ENCODE results near the gene EPHB2. TPM values are rescaled to one million over a fixed set of nuclear protein-coding genes. Genes with fewer than 3 reads are reported as not detected.

Gene EPHB2
- total and polyA plus RNA-seq, 2 donors from 2014 or later: 3.0 to 9.5 TPM

DNA sequence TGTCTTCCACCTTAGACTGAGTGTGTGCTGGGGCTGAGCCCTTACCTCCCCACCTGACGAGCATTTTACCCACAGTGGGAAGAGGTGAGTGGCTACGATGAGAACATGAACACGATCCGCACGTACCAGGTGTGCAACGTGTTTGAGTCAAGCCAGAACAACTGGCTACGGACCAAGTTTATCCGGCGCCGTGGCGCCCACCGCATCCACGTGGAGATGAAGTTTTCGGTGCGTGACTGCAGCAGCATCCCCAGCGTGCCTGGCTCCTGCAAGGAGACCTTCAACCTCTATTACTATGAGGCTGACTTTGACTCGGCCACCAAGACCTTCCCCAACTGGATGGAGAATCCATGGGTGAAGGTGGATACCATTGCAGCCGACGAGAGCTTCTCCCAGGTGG is 73.7 kb downstream of the EPHB2 start:
- no peak for FAIRE-seq
- TF ChIP-seq, protein P1, sequence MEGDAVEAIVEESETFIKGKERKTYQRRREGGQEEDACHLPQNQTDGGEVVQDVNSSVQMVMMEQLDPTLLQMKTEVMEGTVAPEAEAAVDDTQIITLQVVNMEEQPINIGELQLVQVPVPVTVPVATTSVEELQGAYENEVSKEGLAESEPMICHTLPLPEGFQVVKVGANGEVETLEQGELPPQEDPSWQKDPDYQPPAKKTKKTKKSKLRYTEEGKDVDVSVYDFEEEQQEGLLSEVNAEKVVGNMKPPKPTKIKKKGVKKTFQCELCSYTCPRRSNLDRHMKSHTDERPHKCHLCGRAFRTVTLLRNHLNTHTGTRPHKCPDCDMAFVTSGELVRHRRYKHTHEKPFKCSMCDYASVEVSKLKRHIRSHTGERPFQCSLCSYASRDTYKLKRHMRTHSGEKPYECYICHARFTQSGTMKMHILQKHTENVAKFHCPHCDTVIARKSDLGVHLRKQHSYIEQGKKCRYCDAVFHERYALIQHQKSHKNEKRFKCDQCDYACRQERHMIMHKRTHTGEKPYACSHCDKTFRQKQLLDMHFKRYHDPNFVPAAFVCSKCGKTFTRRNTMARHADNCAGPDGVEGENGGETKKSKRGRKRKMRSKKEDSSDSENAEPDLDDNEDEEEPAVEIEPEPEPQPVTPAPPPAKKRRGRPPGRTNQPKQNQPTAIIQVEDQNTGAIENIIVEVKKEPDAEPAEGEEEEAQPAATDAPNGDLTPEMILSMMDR (IDR thresholded peaks at IDR 0.05; ENCODE audit: borderline replicate concordance, extremely low read depth, insufficient read depth): no peak
- intact Hi-C loops (cut with DNase I): no loop called here
- Histone ChIP-seq H3K4me1 (ENCODE audit: control insufficient read depth in 2 of 3, insufficient read depth in 2 of 3, low read depth in 1 of 3, low read length in 3 of 3) (peaks cover 0 to 6% (median 3%) of the 10 kb centered on the region in 3 donors), H3K27me3 (ENCODE audit: control insufficient read depth, insufficient read depth, low read length) (no peaks in the 10 kb centered on the region), H3K9ac (ENCODE audit: low read length in 3 of 3) (no peak overlapping the region), H3K4me3 (ENCODE audit: low read length in 3 of 3) (no peak overlapping the region), H3K36me3 (ENCODE audit: control insufficient read depth in 2 of 3, insufficient read depth in 3 of 3, low read length in 3 of 3) (no peaks in the 10 kb centered on the region), H3K27ac (ENCODE audit: low read depth in 2 of 2, low read length in 2 of 2) (no peak overlapping the region), H3K9me3 (ENCODE audit: control insufficient read depth in 2 of 3, insufficient read depth in 1 of 3, low read length in 3 of 3) (no peaks in the 10 kb centered on the region)
- no peak for DNase-seq

DNA sequence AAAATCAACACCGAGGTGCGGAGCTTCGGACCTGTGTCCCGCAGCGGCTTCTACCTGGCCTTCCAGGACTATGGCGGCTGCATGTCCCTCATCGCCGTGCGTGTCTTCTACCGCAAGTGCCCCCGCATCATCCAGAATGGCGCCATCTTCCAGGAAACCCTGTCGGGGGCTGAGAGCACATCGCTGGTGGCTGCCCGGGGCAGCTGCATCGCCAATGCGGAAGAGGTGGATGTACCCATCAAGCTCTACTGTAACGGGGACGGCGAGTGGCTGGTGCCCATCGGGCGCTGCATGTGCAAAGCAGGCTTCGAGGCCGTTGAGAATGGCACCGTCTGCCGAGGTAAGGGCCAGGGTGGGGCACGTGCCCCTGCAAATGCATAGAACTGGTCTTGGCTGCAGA is 74.1 kb downstream of the EPHB2 start:
- Histone ChIP-seq H3K9ac (ENCODE audit: low read length in 3 of 3) (no peak overlapping the region), H3K9me3 (ENCODE audit: control insufficient read depth in 2 of 3, insufficient read depth in 1 of 3, low read length in 3 of 3) (no peaks in the 10 kb centered on the region), H3K27ac (ENCODE audit: low read depth in 2 of 2, low read length in 2 of 2) (no peak overlapping the region), H3K4me1 (ENCODE audit: control insufficient read depth in 2 of 3, insufficient read depth in 2 of 3, low read depth in 1 of 3, low read length in 3 of 3) (peaks cover 0 to 8% (median 3%) of the 10 kb centered on the region in 3 donors), H3K36me3 (ENCODE audit: control insufficient read depth in 2 of 3, insufficient read depth in 3 of 3, low read length in 3 of 3) (no peaks in the 10 kb centered on the region), H3K4me3 (ENCODE audit: low read length in 3 of 3) (no peak overlapping the region), H3K27me3 (ENCODE audit: control insufficient read depth, insufficient read depth, low read length) (no peaks in the 10 kb centered on the region)
- FAIRE-seq: no peak
- TF ChIP-seq, protein P1 (IDR thresholded peaks at IDR 0.05; ENCODE audit: borderline replicate concordance, extremely low read depth, insufficient read depth): no peak
- no peak for DNase-seq
- intact Hi-C loops (cut with DNase I): no loop called here

DNA sequence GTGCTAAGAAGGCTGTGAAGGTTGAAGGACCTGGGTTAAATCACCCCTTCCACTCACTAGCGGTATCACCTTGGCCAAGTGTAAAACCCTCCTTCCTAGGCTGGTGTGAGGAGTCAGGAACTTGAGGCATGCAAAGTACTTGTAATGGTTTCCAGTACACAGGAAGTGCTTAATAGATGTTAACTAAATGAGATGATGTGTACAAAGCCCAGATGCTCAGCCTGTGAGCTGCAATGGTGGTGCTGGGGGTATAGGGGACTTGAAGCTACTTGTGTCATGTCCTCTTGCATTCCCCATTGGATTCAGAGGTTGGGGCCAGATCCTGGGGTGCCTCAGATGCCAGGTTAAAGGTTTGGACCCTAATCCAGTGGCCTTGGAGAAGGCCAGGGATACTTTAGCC is 75.5 kb downstream of the EPHB2 start:
- Histone ChIP-seq H3K9me3 (ENCODE audit: control insufficient read depth in 2 of 3, insufficient read depth in 1 of 3, low read length in 3 of 3) (no peaks in the 10 kb centered on the region), H3K9ac (ENCODE audit: low read length in 3 of 3) (no peak overlapping the region), H3K27me3 (ENCODE audit: control insufficient read depth, insufficient read depth, low read length) (no peaks in the 10 kb centered on the region), H3K27ac (ENCODE audit: low read depth in 2 of 2, low read length in 2 of 2) (no peak overlapping the region), H3K4me3 (ENCODE audit: low read length in 3 of 3) (no peak overlapping the region), H3K4me1 (ENCODE audit: control insufficient read depth in 2 of 3, insufficient read depth in 2 of 3, low read depth in 1 of 3, low read length in 3 of 3) (peaks cover 0 to 8% (median 6%) of the 10 kb centered on the region in 3 donors), H3K36me3 (ENCODE audit: control insufficient read depth in 2 of 3, insufficient read depth in 3 of 3, low read length in 3 of 3) (no peaks in the 10 kb centered on the region)
- FAIRE-seq (no peak), DNase-seq (no peak)
- TF ChIP-seq, protein P1 (IDR thresholded peaks at IDR 0.05; ENCODE audit: borderline replicate concordance, extremely low read depth, insufficient read depth): no peak
- intact Hi-C loops (cut with DNase I): no loop called here

All from kidney (tissue), 14 donors.